ENCODE data around the gene MIA2.
"Not testable (repeated sequence)": the region's sequence is repeated elsewhere in the genome, so short reads cannot be mapped to it uniquely, and the experiment has no call there.

- TF ChIP-seq CTCF (IDR thresholded peaks at IDR 0.05); ZFX (IDR thresholded peaks at IDR 0.05; ENCODE audit: borderline replicate concordance): not testable (repeated sequence)
Observed at GRCh38 chr14:39359069-39359468, 125.4 kb downstream of the MIA2 start.

Data from 22Rv1 (cell line).